Nephron progenitor cell (in vitro differentiated cells): ENCODE data around the gene DLG1.
"Not testable (repeated sequence)": the region's sequence is repeated elsewhere in the genome, so short reads cannot be mapped to it uniquely, and the experiment has no call there.

Source experiments
- DNase-seq: peaks from one replicate; pipeline ENCODE4 v3.0.0; 2021
- H3K27ac Mint-ChIP-seq: 2 replicates; pipeline ENCODE4 v1.8.0; 2021; ENCODE audit warnings: mild to moderate bottlenecking, moderate library complexity, mixed read lengths
- H3K27me3 Mint-ChIP-seq: 2 replicates; pipeline ENCODE4 v1.8.0; 2021; ENCODE audit warnings: mild to moderate bottlenecking, low read depth, mixed read lengths; ENCODE audit not compliant: poor library complexity
- H3K36me3 Mint-ChIP-seq: 2 replicates; pipeline ENCODE4 v1.8.0; 2021; ENCODE audit warnings: low read depth, mixed read lengths
- H3K4me1 Mint-ChIP-seq: 2 replicates; pipeline ENCODE4 v1.8.0; 2021; ENCODE audit warnings: mixed read lengths
- H3K4me3 Mint-ChIP-seq: 2 replicates; pipeline ENCODE4 v1.8.0; 2021; ENCODE audit warnings: mild to moderate bottlenecking, moderate library complexity, mixed read lengths
- H3K9me3 Mint-ChIP-seq: 2 replicates; pipeline ENCODE4 v1.8.0; 2021; ENCODE audit warnings: mild to moderate bottlenecking, moderate library complexity, mixed read lengths
- TF ChIP-seq, protein P1 (sequence below): fragments of 200-600 bp; sonication (generic); IDR thresholded peaks from 2 replicates; pipeline ENCODE4 v1.5.0; 2021; ENCODE audit warnings: antibody characterized with exemption

Gene DLG1

DNA sequence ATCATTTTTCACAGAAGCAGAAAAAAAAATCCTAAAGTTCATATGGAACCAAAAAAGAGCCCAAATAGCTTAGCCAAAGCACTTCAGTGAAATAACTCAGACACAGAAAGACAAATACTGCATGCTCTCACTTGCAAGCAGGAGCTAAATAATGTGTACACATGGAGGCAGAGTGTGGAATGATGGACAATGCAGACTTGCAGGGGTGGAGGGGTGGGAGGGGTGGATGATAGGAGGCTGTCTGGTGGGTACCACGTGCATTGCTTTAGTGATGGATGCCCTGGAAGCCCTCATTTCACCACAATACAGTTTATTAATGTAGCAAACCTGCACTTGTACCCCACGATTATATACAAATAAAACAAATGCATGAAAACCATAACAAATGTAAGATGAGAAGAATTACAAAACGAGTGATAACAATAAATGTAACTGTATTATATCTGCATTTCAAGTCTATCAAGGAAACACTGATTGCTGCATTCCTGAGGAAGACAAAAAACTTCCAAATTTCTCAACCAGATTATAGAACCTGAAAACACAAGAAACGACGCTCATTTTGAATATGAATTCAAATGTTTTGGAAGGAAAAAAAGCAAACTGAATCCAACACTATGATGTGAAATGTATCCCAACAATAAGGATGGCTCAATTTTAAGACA is 96.5 kb downstream of the DLG1 start:
- no peaks in the 10 kb centered on the region for H3K27me3 Mint-ChIP-seq
- peaks cover 19% of the 10 kb centered on the region for H3K36me3 Mint-ChIP-seq
- H3K9me3 Mint-ChIP-seq = no peaks in the 10 kb centered on the region
- TF ChIP-seq, protein P1, sequence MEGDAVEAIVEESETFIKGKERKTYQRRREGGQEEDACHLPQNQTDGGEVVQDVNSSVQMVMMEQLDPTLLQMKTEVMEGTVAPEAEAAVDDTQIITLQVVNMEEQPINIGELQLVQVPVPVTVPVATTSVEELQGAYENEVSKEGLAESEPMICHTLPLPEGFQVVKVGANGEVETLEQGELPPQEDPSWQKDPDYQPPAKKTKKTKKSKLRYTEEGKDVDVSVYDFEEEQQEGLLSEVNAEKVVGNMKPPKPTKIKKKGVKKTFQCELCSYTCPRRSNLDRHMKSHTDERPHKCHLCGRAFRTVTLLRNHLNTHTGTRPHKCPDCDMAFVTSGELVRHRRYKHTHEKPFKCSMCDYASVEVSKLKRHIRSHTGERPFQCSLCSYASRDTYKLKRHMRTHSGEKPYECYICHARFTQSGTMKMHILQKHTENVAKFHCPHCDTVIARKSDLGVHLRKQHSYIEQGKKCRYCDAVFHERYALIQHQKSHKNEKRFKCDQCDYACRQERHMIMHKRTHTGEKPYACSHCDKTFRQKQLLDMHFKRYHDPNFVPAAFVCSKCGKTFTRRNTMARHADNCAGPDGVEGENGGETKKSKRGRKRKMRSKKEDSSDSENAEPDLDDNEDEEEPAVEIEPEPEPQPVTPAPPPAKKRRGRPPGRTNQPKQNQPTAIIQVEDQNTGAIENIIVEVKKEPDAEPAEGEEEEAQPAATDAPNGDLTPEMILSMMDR = no peak
- H3K4me1 Mint-ChIP-seq = peaks cover 27% of the 10 kb centered on the region
- H3K27ac Mint-ChIP-seq = no peak overlapping the region
- no peak overlapping the region for H3K4me3 Mint-ChIP-seq
- DNase-seq = no peak

DNA sequence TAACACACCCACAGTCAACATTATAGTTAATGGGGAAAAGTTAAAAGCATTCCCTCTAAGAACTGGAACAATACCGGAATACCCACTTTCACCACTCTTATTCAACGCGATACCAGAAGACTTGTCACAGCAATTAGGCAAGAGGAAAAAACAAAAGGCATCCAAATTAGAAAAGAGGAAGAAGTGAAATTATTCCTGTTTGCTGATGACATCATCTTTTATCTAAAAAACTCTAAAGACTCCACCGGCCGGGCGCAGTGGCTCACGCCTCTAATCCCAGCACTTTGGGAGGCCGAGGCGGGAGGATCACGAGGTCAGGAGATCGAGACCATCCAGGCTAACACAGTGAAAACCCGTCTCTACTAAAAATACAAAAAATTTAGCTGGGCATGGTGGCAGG is 97.6 kb downstream of the DLG1 start:
- not testable (repeated sequence) for H3K27me3 Mint-ChIP-seq, DNase-seq, H3K4me3 Mint-ChIP-seq, H3K27ac Mint-ChIP-seq, H3K9me3 Mint-ChIP-seq
- peaks cover 26% of the 10 kb centered on the region for H3K36me3 Mint-ChIP-seq
- peaks cover 27% of the 10 kb centered on the region for H3K4me1 Mint-ChIP-seq

DNA sequence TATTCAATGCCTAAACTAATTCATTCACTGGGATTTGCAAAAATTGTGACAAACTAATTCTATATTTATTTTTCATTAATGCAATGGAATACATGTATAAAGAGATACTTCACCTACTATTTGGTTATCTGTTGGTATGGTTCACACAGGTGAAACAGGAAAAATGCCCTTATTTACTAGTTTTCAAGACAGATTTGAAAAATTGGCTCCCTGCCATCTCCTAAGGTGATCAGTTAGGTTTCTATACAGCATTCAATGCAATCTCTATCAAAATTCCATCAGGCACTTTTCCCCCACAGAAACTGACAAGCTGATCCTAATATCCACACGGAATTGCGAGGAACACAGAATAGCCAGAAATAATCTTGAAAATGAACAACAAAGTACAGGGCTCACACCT is 101.1 kb downstream of the DLG1 start:
- Mint-ChIP-seq H3K27me3 (peaks cover 2% of the 10 kb centered on the region), H3K9me3 (peaks cover 8% of the 10 kb centered on the region), H3K27ac (no peak overlapping the region), H3K36me3 (peaks cover 55% of the 10 kb centered on the region), H3K4me3 (no peak overlapping the region), H3K4me1 (peaks cover 3% of the 10 kb centered on the region)
- DNase-seq = no peak
- TF ChIP-seq, protein P1 = no peak

DNA sequence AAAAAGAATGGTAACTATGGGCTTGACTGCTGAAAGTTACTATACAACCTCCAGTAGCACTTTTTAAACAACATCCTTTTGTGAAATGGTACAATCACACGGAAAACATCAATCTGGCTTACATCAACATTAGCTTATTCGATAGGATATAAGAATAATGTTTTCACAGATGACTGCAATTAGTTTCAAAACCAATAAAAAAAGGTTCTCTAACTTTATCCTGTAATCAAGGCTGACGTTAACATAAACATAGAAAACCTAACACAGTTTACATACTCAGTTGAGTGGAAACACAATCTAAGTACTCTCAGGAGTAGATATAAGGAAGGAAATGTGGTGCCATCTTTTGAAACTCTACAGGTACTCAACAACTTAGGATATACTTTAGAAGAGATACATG is 102.2 kb downstream of the DLG1 start:
- Mint-ChIP-seq H3K27ac (peak overlapping the region; percentile 32), H3K27me3 (peaks cover 2% of the 10 kb centered on the region), H3K4me1 (no peaks in the 10 kb centered on the region), H3K36me3 (peaks cover 67% of the 10 kb centered on the region), H3K4me3 (no peak overlapping the region), H3K9me3 (peaks cover 8% of the 10 kb centered on the region)
- no peak for DNase-seq
- TF ChIP-seq, protein P1 = no peak

DNA sequence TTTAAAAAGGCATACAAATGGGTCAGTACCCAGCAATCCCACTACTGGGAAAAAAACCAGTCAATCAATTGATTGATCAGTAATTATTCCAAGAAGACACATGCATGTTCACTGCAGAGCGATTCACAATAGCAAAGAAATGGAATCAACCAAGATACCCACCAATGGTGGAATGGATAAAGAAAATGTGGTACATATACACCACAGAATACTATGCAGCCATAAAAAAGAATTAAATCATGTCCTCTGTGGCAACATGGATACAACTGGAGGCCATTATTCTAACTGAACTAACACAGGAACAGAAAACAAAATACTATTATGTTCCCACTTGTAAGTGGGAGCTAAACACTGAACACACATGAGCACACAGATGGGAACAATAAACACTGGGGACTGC is 103.1 kb downstream of the DLG1 start:
- DNase-seq = no peak
- H3K27me3 Mint-ChIP-seq = peaks cover 2% of the 10 kb centered on the region
- TF ChIP-seq, protein P1 = no peak
- no peak overlapping the region for H3K27ac Mint-ChIP-seq
- H3K36me3 Mint-ChIP-seq = peaks cover 68% of the 10 kb centered on the region
- H3K4me1 Mint-ChIP-seq = no peaks in the 10 kb centered on the region
- H3K4me3 Mint-ChIP-seq = no peak overlapping the region
- H3K9me3 Mint-ChIP-seq = peaks cover 8% of the 10 kb centered on the region

DNA sequence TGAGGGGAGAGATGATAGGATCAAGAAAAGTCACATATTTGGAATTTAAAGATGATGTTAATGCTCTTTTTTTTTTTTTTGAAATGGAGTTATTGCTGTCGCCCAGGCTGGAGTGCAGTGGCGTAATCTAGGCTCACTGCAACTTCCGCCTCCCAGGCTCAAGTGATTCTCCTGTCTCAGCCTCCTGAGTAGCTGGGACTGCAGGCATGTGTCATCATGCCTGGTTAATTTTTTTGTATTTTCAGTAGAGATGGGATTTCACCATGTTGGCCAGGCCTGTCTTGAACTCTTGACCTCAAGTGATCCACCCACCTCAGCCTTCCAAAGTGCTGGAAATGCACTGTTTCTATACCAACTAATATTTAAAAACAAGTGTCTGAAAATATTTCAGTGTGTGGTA is 104.7 kb downstream of the DLG1 start:
- H3K9me3 Mint-ChIP-seq, H3K27ac Mint-ChIP-seq, H3K4me1 Mint-ChIP-seq, H3K4me3 Mint-ChIP-seq, DNase-seq, H3K27me3 Mint-ChIP-seq: not testable (repeated sequence)
- peaks cover 62% of the 10 kb centered on the region for H3K36me3 Mint-ChIP-seq

DNA sequence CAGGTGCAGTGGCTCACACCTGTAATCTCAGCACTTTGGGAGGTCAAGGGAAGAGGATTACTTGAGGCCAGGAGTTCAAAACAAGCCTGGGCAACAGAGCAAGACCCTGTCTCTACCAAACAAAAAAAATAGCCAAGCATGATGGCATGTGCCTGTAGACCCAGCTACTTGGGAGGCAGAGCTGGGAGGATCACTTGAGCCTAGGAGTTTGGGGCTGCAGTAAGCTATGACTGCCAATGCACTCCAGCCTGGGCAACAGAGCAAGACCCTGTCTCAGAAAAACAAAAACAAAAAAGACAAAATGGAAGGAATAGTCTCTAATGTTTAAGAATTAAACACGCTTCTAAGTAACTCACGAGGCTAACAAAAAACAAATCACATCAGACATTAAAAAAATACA is 106.5 kb downstream of the DLG1 start:
- Mint-ChIP-seq H3K4me3 (no peak overlapping the region), H3K27me3 (peaks cover 2% of the 10 kb centered on the region), H3K9me3 (peaks cover 8% of the 10 kb centered on the region), H3K36me3 (peaks cover 57% of the 10 kb centered on the region), H3K4me1 (no peaks in the 10 kb centered on the region), H3K27ac (no peak overlapping the region)
- no peak for DNase-seq
- TF ChIP-seq, protein P1 = no peak
